C4-2B (cell line): ENCODE data around the gene CHRM2.

Experiments
- H3K27ac ChIP-seq: fragments of 450-650 bp; 2 replicates; pipeline ENCODE4 v1.5.1; 2017
- CTCF ChIP-seq: fragments of 450-650 bp; conservative IDR thresholded peaks from 2 replicates; pipeline ENCODE4 v1.5.1; 2017; ENCODE audit warnings: mild to moderate bottlenecking
- ZFX ChIP-seq: fragments of 450-650 bp; IDR thresholded peaks from 2 replicates; pipeline ENCODE4 v1.6.1; 2017

The CHRM2 gene

GRCh38 chr7:137032436-137032835, 164.0 kb downstream of the CHRM2 start:
- H3K27ac ChIP-seq: no peak overlapping the region
- TF ChIP-seq ZFX (no peak), CTCF (no peak)

DNA sequence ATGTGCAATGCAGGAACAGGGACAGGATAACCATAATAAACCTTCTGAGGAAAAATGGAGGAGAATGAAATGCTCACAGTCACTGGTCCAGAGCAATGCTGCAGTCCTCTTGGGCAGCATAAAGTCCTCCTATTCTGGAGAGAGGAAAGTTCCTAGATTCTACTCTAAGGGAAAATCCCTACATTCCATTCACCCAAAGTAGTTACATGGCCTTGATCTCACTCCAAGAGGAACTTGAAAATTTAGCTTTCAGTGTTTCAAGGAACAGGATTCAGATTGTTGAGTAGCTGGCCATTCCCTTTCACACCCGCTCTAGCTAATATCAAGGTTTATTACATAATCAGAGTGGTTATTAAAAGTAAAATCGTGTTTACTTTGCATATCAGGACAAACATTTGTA, 168.3 kb downstream of the CHRM2 start:
- TF ChIP-seq ZFX: no peak
- no peak for TF ChIP-seq CTCF
- no peak overlapping the region for H3K27ac ChIP-seq

- no peak overlapping the region for H3K27ac ChIP-seq
- no peak for TF ChIP-seq CTCF
Observed at GRCh38 chr7:137038706-137039105, 170.3 kb downstream of the CHRM2 start.

DNA sequence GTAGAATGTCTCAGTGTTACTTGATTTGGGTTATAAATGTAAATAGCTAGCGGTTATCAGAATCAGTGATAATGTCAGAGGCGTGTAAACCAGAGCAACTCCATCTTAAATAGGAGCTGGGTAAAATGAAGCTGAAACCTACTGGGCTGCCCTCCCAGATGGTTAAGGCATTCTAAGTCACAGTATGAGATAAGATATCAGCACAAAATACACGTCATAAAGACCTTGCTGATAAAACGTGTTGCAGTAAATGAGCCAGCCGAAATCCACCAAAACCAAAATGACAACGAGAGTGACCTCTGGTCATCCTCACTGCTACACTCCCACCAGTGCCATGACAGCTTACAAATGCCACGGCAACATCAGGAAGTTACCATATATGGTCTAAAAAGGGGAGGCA, 172.3 kb downstream of the CHRM2 start:
- H3K27ac ChIP-seq: no peak overlapping the region
- TF ChIP-seq ZFX (no peak), CTCF (no peak)

DNA sequence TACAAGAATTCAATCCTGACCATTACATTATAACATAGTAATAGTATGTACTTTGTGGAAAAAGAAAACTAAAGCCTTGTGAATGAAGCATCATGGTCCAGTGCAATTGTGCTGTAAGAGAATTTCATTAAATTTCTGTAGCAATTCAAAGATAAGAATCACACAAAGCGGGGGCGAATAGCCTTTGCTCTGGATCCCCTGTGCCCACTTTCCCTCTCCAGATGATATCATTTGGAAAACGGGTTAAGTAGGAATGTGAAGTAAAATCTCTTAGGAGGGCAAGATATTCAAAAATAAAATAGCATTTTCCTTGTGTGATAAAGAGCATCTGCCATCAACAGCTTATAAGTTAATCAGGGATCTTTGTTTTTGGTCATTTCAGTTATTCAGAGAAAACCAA, 177.1 kb downstream of the CHRM2 start:
- TF ChIP-seq CTCF (no peak), ZFX (no peak)
- H3K27ac ChIP-seq: no peak overlapping the region

DNA sequence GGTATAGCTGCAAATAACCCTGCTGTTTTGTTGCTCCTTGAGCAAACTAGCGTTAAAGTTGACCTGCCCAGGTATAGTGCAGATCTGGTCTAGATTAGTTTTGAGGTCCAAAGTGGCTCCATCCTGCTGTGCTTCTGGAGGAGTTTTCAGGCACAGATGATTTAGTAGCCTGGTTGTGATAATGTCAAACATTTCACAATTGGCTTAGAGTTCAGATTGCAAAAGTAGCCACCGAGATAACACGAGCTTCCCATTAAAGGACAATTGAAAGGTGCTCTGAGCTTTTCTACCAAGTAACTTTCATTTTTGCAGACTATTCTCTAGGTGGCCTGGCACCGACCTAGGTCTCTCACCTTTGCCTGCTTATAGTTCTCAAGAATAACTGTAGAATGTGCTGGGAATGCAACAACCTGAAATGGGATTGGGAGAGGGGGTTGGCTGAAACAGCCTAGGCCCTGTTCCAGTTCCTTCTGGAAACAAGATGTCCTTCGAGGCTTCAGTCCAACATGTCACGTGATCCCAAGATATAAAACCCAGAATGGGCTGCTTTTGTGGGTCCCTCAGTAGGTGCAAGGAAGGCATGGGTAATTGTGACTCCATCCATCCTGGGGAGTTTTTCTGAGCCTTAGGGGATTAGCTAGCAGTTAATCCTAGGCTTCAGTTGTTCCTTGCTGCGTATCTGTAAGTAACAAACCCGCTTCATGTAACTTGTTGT, 201.0 kb downstream of the CHRM2 start:
- H3K27ac ChIP-seq: no peak overlapping the region
- no peak for TF ChIP-seq ZFX
- no peak for TF ChIP-seq CTCF
